ENCODE data around the gene STAT1.

The STAT1 gene

GRCh38 chr2:191051825-191052778 lies 38.1 kb upstream of the STAT1 start:
- in situ Hi-C loops (cut with MboI; ENCODE audit: low sequenced_read_pairs, unreplicated experiment), result loop anchor here (10.0 to 25.0 kb wide), 2 partner anchors 103 to 460 kb away; partner anchors contain the start of gene STAT4
- peak; percentile 53 for TF ChIP-seq CTCF (IDR thresholded peaks at IDR 0.05; ENCODE audit: borderline replicate concordance, control extremely low read depth, extremely low read depth, insufficient read depth, missing control alignments)
- DNase-seq (ENCODE audit: low spot score), result peak; percentile 40

DNA sequence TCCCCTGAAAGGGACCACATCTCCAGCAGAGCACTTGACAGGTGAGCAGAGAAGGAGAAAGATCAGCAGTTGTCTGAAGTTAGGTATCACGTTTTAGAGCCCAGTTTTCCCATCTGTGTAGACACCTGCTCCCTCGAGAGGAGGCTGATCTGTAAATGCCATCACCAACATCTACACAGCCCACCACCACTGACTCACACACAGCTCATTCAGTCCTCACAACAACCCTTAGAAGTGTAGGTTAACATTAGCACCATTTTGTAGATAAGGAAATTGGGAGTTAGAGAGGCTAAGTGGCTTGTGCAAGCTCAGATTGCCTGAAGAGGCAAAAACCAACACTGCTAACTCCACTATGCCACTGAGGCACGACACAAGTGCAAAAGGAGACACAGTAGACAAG lies 37.2 kb upstream of the STAT1 start:
- in situ Hi-C loops (cut with MboI; ENCODE audit: low sequenced_read_pairs, unreplicated experiment), result loop anchor here (10.0 to 25.0 kb wide), 2 partner anchors 104 to 461 kb away; partner anchors contain the start of gene STAT4
- no peak for TF ChIP-seq CTCF (IDR thresholded peaks at IDR 0.05; ENCODE audit: borderline replicate concordance, control extremely low read depth, extremely low read depth, insufficient read depth, missing control alignments)
- DNase-seq (ENCODE audit: low spot score), result no peak

- TF ChIP-seq CTCF (IDR thresholded peaks at IDR 0.05; ENCODE audit: borderline replicate concordance, control extremely low read depth, extremely low read depth, insufficient read depth, missing control alignments), result no peak
- no peak for DNase-seq (ENCODE audit: low spot score)
- in situ Hi-C loops (cut with MboI; ENCODE audit: low sequenced_read_pairs, unreplicated experiment), result loop anchor here (10.0 to 25.0 kb wide), 2 partner anchors 104 to 462 kb away; partner anchors contain the start of gene STAT4
These were observed 36.6 kb upstream of the STAT1 start for GRCh38 chr2:191050640-191050987.

DNA sequence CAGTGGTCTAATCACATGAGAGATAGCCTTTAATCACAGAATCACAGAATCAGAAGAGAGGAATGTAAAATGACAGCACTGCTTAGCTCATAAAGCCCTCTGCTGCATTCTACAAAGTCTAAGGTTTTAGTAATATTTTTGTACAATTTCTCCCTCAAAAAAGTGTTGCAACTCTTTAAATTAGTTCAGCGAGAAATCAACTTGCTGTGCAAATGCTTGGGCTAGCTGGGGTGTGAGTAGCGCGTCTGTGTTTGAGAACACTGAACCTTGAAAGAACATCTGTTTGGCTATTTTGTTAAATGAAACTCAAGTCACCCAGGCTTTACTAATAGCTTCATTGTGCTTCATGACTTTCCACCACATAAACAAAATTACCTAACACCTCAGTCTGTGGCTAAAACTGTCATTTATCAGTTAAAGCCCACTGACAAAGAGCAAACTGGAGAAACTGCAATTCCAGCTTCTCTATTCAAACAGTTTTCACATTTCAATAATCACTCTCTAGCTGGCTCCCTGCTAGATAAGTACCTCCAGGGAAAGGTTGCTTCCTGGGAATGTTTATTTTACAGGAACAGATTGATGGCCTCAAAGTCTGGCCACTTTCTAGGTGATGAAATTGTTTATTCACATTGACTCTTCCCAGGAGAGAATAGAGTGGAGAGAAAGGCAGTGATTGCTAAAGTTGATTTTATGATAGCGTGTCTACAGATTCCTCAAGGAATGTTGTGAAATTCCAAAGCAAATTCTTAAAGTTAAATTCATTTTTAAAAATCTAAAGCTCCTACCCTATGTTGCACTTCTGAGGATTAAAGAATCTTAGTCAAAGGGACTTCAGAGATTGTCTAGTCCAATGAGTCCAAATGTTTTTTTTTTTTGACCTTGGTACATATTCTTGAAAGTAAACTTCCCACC lies 36.0 kb upstream of the STAT1 start:
- peak; percentile 26 for DNase-seq (ENCODE audit: low spot score)
- in situ Hi-C loops (cut with MboI; ENCODE audit: low sequenced_read_pairs, unreplicated experiment), result loop anchor here (10.0 to 25.0 kb wide), 2 partner anchors 105 to 462 kb away; partner anchors contain the start of gene STAT4
- TF ChIP-seq CTCF (IDR thresholded peaks at IDR 0.05; ENCODE audit: borderline replicate concordance, control extremely low read depth, extremely low read depth, insufficient read depth, missing control alignments), result no peak

DNA sequence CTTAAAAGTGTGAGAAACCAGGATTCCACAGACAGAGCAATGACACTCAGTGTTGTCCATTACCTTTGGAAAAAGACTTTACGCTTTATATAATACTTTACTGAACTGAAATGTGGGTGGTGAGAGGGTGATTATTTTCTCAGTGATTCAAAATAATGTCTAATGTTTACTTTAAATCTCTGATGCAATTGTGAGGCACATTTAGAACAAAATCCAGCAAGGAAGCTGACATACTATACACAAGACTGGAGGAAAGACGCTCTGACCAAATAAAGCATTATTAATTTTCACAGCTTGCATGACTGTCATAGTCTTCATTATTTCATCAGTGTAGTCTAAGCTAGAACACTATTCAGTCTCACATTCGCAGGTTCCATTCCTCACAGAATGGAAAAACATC lies 34.1 kb upstream of the STAT1 start:
- no peak for TF ChIP-seq CTCF (IDR thresholded peaks at IDR 0.05; ENCODE audit: borderline replicate concordance, control extremely low read depth, extremely low read depth, insufficient read depth, missing control alignments)
- no peak for DNase-seq (ENCODE audit: low spot score)
- in situ Hi-C loops (cut with MboI; ENCODE audit: low sequenced_read_pairs, unreplicated experiment), result no loop called here

DNA sequence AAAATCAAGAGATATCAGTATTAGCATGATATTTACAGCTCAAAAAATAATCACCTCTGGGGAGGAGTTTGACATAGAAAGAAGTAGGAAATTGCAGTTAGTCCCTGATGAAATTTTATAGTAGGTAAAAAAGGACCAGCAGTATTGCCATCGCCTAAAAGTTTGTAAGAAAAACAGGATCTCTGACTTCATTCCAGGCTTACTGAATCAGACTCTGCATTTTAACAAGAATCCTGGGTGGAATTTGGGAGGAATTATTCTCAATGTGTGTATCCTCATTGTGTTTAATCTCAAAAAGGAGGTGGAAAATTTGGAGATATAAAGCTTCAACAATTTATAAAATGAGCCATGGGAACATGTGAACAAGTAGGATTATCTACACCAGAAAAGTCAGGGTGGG lies 31.2 kb upstream of the STAT1 start:
- DNase-seq (ENCODE audit: low spot score), result no peak

More for the DNA sequence above, 31.2 kb upstream of the STAT1 start:
- in situ Hi-C loops (cut with MboI; ENCODE audit: low sequenced_read_pairs, unreplicated experiment), result no loop called here
- no peak for TF ChIP-seq CTCF (IDR thresholded peaks at IDR 0.05; ENCODE audit: borderline replicate concordance, control extremely low read depth, extremely low read depth, insufficient read depth, missing control alignments)
